Left lung (tissue), 10 donors: ENCODE results near the gene OCA2. TPM values are rescaled to one million over a fixed set of nuclear protein-coding genes. Genes with fewer than 3 reads are reported as not detected.

Source experiments
- ATAC-seq: fragments of 200-7000 bp; cut with Tn5 transposase; one replicate; pipeline ENCODE4 v1.9.1; 2020; ENCODE audit warnings: moderate library complexity
- DNase-seq, 4 donors: peaks; one replicate each; pipeline ENCODE4 v3.0.0-alpha.2; 2013 to 2020
- H3K27ac ChIP-seq, 2 donors: fragments of 200-600 bp; sonication (generic) in 1 of 2; one replicate each; pipeline versions ENCODE4 v1.5.0 to v1.8.0; 2020 to 2021
- H3K27me3 ChIP-seq, 2 donors: fragments of 200-600 bp; sonication (generic) in 1 of 2; one replicate each; pipeline versions ENCODE4 v1.5.0 to v1.8.0; 2020 to 2021
- H3K36me3 ChIP-seq, 2 donors: fragments of 200-600 bp; sonication (generic) in 1 of 2; one replicate each; pipeline versions ENCODE4 v1.5.0 to v1.8.0; 2020 to 2021
- H3K4me1 ChIP-seq, 2 donors: fragments of 200-600 bp; one replicate each; pipeline ENCODE4 v1.8.0; 2021
- H3K4me3 ChIP-seq, 2 donors: fragments of 200-600 bp; sonication (generic) in 1 of 2; one replicate each; pipeline versions ENCODE4 v1.5.0 to v1.8.0; 2020 to 2021; ENCODE audit warnings: mild to moderate bottlenecking in 1 of 2
- H3K9me3 ChIP-seq, 2 donors: fragments of 200-600 bp; sonication (generic) in 1 of 2; one replicate each; pipeline versions ENCODE4 v1.5.0 to v1.8.0; 2020 to 2021
- intact Hi-C, 2 donors: fragments of 100-400 bp; cut with DNase I; formaldehyde crosslinking; loops; one replicate each; pipeline versions ENCODE4 v1.11.2 to v1.14.2; 2022
- polyA plus RNA-seq, 6 donors: library from polyadenylated mRNA; unstranded; fragments of 120-200 nt; gene quantifications; one replicate each; pipeline ENCODE4 v1.2.1, GENCODE V29; 2013; ENCODE audit not compliant: insufficient read length in 6 of 6
- total RNA-seq, 2 donors: library from RNA; stranded (reverse); fragmentation: NEBNext Ultra II Directional; extraction: Animal tissue kit (Norgen Biotek cat#: 25700); gene quantifications; one replicate each; pipeline ENCODE4 v1.2.1, GENCODE V29; 2021
- TF ChIP-seq, protein P1 (sequence below), 2 donors: fragments of 200-600 bp; sonication (generic) in 1 of 2; IDR thresholded peaks; one replicate each; pipeline versions ENCODE4 v1.5.0 to v1.8.0; 2021; ENCODE audit warnings: antibody characterized with exemption in 2 of 2
- donor health status: DM: no; HTN: yes; CAD: no.
- donor health status: DM: no; HTN: no; CAD: no.

Gene OCA2
- total and polyA plus RNA-seq, 8 donors, result 0.81 to 21.7 (median 13.2) TPM

GRCh38 chr15:28114721-28115622, 15.9 kb upstream of the OCA2 start:
- Histone ChIP-seq H3K27ac (no peak overlapping the region), H3K4me1 (no peaks in the 10 kb centered on the region), H3K9me3 (no peaks in the 10 kb centered on the region), H3K4me3 (no peak overlapping the region), H3K27me3 (no peaks in the 10 kb centered on the region), H3K36me3 (peaks cover 0 to 88% of the 10 kb centered on the region in 2 donors)
- ATAC-seq, result peak; percentile 61
- TF ChIP-seq, protein P1, sequence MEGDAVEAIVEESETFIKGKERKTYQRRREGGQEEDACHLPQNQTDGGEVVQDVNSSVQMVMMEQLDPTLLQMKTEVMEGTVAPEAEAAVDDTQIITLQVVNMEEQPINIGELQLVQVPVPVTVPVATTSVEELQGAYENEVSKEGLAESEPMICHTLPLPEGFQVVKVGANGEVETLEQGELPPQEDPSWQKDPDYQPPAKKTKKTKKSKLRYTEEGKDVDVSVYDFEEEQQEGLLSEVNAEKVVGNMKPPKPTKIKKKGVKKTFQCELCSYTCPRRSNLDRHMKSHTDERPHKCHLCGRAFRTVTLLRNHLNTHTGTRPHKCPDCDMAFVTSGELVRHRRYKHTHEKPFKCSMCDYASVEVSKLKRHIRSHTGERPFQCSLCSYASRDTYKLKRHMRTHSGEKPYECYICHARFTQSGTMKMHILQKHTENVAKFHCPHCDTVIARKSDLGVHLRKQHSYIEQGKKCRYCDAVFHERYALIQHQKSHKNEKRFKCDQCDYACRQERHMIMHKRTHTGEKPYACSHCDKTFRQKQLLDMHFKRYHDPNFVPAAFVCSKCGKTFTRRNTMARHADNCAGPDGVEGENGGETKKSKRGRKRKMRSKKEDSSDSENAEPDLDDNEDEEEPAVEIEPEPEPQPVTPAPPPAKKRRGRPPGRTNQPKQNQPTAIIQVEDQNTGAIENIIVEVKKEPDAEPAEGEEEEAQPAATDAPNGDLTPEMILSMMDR (IDR thresholded peaks at IDR 0.05), result no peak
- DNase-seq, result no peak
- intact Hi-C loops, result no loop called here

- no peak overlapping the region for H3K27ac ChIP-seq
- H3K36me3 ChIP-seq, result peaks cover 0 to 82% of the 10 kb centered on the region in 2 donors
- DNase-seq (no peak), ATAC-seq (no peak)
- intact Hi-C loops, result no loop called here
- TF ChIP-seq, protein P1 (IDR thresholded peaks at IDR 0.05), result no peak
- no peaks in the 10 kb centered on the region for H3K27me3 ChIP-seq
- no peaks in the 10 kb centered on the region for H3K9me3 ChIP-seq
- no peaks in the 10 kb centered on the region for H3K4me1 ChIP-seq
- H3K4me3 ChIP-seq, result no peak overlapping the region
Measured at GRCh38 chr15:28114114-28114455, 15.0 kb upstream of the OCA2 start.

- Histone ChIP-seq H3K4me3 (no peak overlapping the region), H3K27ac (no peak overlapping the region), H3K36me3 (peaks cover 0 to 77% of the 10 kb centered on the region in 2 donors), H3K4me1 (no peaks in the 10 kb centered on the region), H3K27me3 (peaks cover 0 to 3% of the 10 kb centered on the region in 2 donors), H3K9me3 (no peaks in the 10 kb centered on the region)
- TF ChIP-seq, protein P1 (IDR thresholded peaks at IDR 0.05), result no peak
- intact Hi-C loops, result no loop called here
- ATAC-seq, result no peak
- DNase-seq, result no peak
Measured at GRCh38 chr15:28113394-28114113, 14.4 kb upstream of the OCA2 start.

DNA sequence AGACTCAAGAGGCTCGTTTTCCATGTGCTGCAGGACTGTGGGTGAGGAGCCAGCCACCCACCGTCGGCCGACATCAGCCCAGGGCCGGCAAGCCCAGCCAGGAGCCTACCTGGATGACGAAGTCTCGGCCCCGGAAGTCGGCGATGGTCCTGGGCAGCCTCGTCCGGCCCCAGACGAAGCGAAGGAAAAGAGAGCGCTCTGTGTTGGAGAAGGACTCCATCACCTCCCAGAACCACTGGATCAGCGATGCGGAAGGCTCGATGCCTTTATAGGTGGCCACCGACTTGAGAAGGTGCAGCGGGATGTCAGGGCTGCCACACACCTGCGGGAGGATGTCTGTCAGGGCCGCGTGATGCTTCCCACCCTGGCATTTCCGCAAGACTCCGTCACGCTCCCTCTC, 13.8 kb upstream of the OCA2 start:
- Histone ChIP-seq H3K36me3 (peaks cover 0 to 71% of the 10 kb centered on the region in 2 donors), H3K27me3 (peaks cover 0 to 9% of the 10 kb centered on the region in 2 donors), H3K27ac (no peak overlapping the region), H3K9me3 (no peaks in the 10 kb centered on the region), H3K4me3 (no peak overlapping the region), H3K4me1 (no peaks in the 10 kb centered on the region)
- ATAC-seq, result no peak
- DNase-seq, result no peak
- TF ChIP-seq, protein P1 (IDR thresholded peaks at IDR 0.05), result no peak
- intact Hi-C loops, result no loop called here
